CD4-positive, alpha-beta T cell (primary cell): Measurements from ENCODE around the gene WDSUB1. TPM values are rescaled to one million over a fixed set of nuclear protein-coding genes. Genes with fewer than 3 reads are reported as not detected.

Experiments
- ATAC-seq: fragments of 200-7000 bp; cut with Tn5 transposase; one replicate; pipeline ENCODE4 v1.10.0; 2022; ENCODE audit warnings: mild to moderate bottlenecking; ENCODE audit not compliant: poor library complexity
- CTCF ChIA-PET: fragments of 350-600 bp; sonication (Branson Sonifier 250); formaldehyde crosslinking; loops from one replicate; lab custom pipeline; 2021; ENCODE audit warnings: antibody characterized with exemption, inconsistent platforms; lab: Charles Lee
- POLR2A ChIA-PET: fragments of 350-600 bp; sonication (Branson Sonifier 250); formaldehyde crosslinking; loops from one replicate; lab custom pipeline; 2021; ENCODE audit warnings: antibody characterized with exemption, inconsistent platforms; lab: Charles Lee
- DNase-seq, 14 experiments: peaks; one replicate each; pipeline ENCODE4 v3.0.0-alpha.2; 2013 to 2020; ENCODE audit warnings: mixed read lengths in 2 of 14
- H3K27ac ChIP-seq, 2 donors: one replicate each; pipeline versions ENCODE4 v1.5.1 to v1.7.0; 2013; ENCODE audit warnings: low read length in 2 of 2, low read depth in 1 of 2, mild to moderate bottlenecking in 1 of 2
- H3K27me3 ChIP-seq, 2 experiments: 1 replicate in 1 of 2; 2 replicates in 1 of 2; pipeline versions ENCODE4 v1.6.1 to v1.7.0; 2013; ENCODE audit warnings: low read length in 2 of 2, control low read depth in 1 of 2, mild to moderate bottlenecking in 1 of 2, moderate library complexity in 1 of 2; ENCODE audit not compliant: insufficient read depth in 2 of 2, control insufficient read depth in 1 of 2
- H3K36me3 ChIP-seq: one replicate; pipeline ENCODE4 v1.6.1; 2013; ENCODE audit warnings: low read length, control low read depth; ENCODE audit not compliant: insufficient read depth
- H3K4me1 ChIP-seq: one replicate; pipeline ENCODE4 v1.6.1; 2013; ENCODE audit warnings: low read length, control low read depth; ENCODE audit not compliant: insufficient read depth
- H3K4me3 ChIP-seq: one replicate; pipeline ENCODE4 v1.5.1; 2013; ENCODE audit warnings: mild to moderate bottlenecking, low read length, moderate library complexity
- H3K9me3 ChIP-seq, 2 experiments: 1 replicate in 1 of 2; 2 replicates in 1 of 2; pipeline versions ENCODE4 v1.6.1 to v1.7.0; 2013; ENCODE audit warnings: low read length in 2 of 2, mild to moderate bottlenecking in 2 of 2, control low read depth in 1 of 2, moderate library complexity in 1 of 2; ENCODE audit not compliant: control insufficient read depth in 1 of 2, insufficient read depth in 1 of 2
- H3K27ac Mint-ChIP-seq: one replicate; pipeline ENCODE4 v1.8.0; 2020; ENCODE audit warnings: mixed read lengths
- H3K27me3 Mint-ChIP-seq: one replicate; pipeline ENCODE4 v1.8.0; 2021; ENCODE audit warnings: mixed read lengths
- H3K36me3 Mint-ChIP-seq: one replicate; pipeline ENCODE4 v1.8.0; 2021; ENCODE audit warnings: low read depth, mixed read lengths
- H3K4me1 Mint-ChIP-seq: one replicate; pipeline ENCODE4 v1.8.0; 2021; ENCODE audit warnings: low read depth, mixed read lengths
- H3K4me3 Mint-ChIP-seq: one replicate; pipeline ENCODE4 v1.8.0; 2020; ENCODE audit warnings: mild to moderate bottlenecking, mixed read lengths
- H3K9me3 Mint-ChIP-seq: one replicate; pipeline ENCODE4 v1.8.0; 2020; ENCODE audit warnings: mixed read lengths
- intact Hi-C, 2 experiments: fragments of 100-400 bp; cut with DNase I in 1 of 2; cut with micrococcal nuclease in 1 of 2; formaldehyde crosslinking; loops; one replicate each; pipeline versions ENCODE4 v1.15.1 to v1.9.0; 2023 to 2025; cut with DNase I, micrococcal nuclease
- total RNA-seq, 174 experiments: library from RNA in 2 of 174; stranded (reverse) in 2 of 174; gene quantifications; one replicate each; pipeline ENCODE4 v1.2.3 and lab custom pipeline; 2021 to 2026
- TF ChIP-seq, protein P1 (sequence below): fragments of 200-600 bp; IDR thresholded peaks from one replicate; pipeline ENCODE4 v1.8.0; 2022; ENCODE audit warnings: antibody characterized with exemption, mild to moderate bottlenecking

Gene WDSUB1
- total RNA-seq, 2 experiments from 2014 or later: 6.8 to 8.0 TPM

DNA sequence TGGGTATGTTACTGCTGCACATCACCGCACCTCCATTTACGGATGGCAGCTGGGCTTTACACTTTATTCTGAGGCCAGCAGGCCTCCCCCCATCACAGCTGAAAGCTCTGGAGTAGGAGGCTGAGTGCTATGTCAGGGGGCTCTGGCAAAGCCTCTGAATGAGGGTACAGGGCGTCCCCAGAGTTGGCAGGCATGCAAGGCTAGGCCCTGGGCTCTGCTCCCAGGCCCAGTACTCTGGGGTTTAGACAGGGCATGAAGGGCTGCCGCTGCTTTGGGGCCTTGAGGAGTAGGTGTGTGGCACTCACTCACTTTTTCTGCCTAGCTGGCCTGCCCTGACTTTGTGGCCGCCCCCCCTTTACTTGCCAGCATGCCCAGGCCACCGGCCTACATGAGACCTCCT lies 90.8 kb downstream of the WDSUB1 start:
- H3K27me3 Mint-ChIP-seq: no peaks in the 10 kb centered on the region
- H3K27ac Mint-ChIP-seq: no peak overlapping the region

GRCh38 chr2:159194241-159194640 lies 92.3 kb downstream of the WDSUB1 start:
- CTCF ChIA-PET: no interaction called here
- H3K27ac Mint-ChIP-seq: no peak overlapping the region
- Histone ChIP-seq H3K4me1 (no peaks in the 10 kb centered on the region), H3K9me3 (no peaks in the 10 kb centered on the region), H3K27ac (no peak overlapping the region), H3K27me3 (no peaks in the 10 kb centered on the region), H3K36me3 (no peaks in the 10 kb centered on the region), H3K4me3 (no peak overlapping the region)
- H3K27me3 Mint-ChIP-seq: no peaks in the 10 kb centered on the region
- no peaks in the 10 kb centered on the region for H3K9me3 Mint-ChIP-seq
- no peak for DNase-seq
- POLR2A ChIA-PET: no interaction called here
- no peak for ATAC-seq
- TF ChIP-seq, protein P1, sequence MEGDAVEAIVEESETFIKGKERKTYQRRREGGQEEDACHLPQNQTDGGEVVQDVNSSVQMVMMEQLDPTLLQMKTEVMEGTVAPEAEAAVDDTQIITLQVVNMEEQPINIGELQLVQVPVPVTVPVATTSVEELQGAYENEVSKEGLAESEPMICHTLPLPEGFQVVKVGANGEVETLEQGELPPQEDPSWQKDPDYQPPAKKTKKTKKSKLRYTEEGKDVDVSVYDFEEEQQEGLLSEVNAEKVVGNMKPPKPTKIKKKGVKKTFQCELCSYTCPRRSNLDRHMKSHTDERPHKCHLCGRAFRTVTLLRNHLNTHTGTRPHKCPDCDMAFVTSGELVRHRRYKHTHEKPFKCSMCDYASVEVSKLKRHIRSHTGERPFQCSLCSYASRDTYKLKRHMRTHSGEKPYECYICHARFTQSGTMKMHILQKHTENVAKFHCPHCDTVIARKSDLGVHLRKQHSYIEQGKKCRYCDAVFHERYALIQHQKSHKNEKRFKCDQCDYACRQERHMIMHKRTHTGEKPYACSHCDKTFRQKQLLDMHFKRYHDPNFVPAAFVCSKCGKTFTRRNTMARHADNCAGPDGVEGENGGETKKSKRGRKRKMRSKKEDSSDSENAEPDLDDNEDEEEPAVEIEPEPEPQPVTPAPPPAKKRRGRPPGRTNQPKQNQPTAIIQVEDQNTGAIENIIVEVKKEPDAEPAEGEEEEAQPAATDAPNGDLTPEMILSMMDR: no peak
- intact Hi-C loops: no loop called here
- H3K4me1 Mint-ChIP-seq: no peaks in the 10 kb centered on the region
- no peak overlapping the region for H3K4me3 Mint-ChIP-seq
- no peaks in the 10 kb centered on the region for H3K36me3 Mint-ChIP-seq

More for the DNA sequence above, 90.8 kb downstream of the WDSUB1 start:
- H3K4me3 ChIP-seq: no peak overlapping the region
- intact Hi-C loops: no loop called here
- POLR2A ChIA-PET: no interaction called here
- H3K27me3 ChIP-seq: no peaks in the 10 kb centered on the region
- H3K27ac ChIP-seq: no peak overlapping the region
- Mint-ChIP-seq H3K9me3 (no peaks in the 10 kb centered on the region), H3K4me3 (no peak overlapping the region), H3K4me1 (peaks cover 2% of the 10 kb centered on the region), H3K36me3 (no peaks in the 10 kb centered on the region)
- no peaks in the 10 kb centered on the region for H3K4me1 ChIP-seq
- CTCF ChIA-PET: no interaction called here
- DNase-seq: no peak
- TF ChIP-seq, protein P1: no peak
- no peaks in the 10 kb centered on the region for H3K36me3 ChIP-seq
- H3K9me3 ChIP-seq: no peaks in the 10 kb centered on the region
- ATAC-seq: no peak

DNA sequence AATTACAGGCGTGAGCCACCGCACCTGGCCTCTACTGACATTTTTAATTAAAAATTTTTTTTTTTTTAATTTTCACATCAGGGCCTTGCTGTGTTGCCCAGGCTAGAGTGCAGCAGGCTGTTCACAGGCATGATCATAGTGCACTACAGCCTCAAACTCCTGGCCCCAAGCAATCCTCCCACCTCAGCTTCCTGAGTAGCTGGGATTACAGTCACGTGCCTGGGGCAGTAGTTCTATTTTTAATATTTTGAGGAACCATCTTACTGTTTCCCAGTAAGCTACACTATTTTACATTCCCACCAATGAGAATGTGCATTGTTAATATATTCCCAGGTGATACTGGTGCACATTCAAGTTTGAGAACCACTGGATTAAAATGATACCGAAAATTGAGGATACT lies 92.7 kb downstream of the WDSUB1 start:
- no peaks in the 10 kb centered on the region for H3K27me3 ChIP-seq
- Mint-ChIP-seq H3K9me3 (no peaks in the 10 kb centered on the region), H3K4me3 (no peak overlapping the region), H3K36me3 (no peaks in the 10 kb centered on the region), H3K27ac (no peak overlapping the region), H3K4me1 (no peaks in the 10 kb centered on the region), H3K27me3 (no peaks in the 10 kb centered on the region)
- H3K27ac ChIP-seq: no peak overlapping the region
- ChIA-PET CTCF (no interaction called here), POLR2A (no interaction called here)
- H3K4me1 ChIP-seq: no peaks in the 10 kb centered on the region
- H3K9me3 ChIP-seq: no peaks in the 10 kb centered on the region
- TF ChIP-seq, protein P1: no peak
- H3K4me3 ChIP-seq: no peak overlapping the region
- DNase-seq (no peak), ATAC-seq (no peak)
- intact Hi-C loops: no loop called here
- H3K36me3 ChIP-seq: no peaks in the 10 kb centered on the region
